Smooth muscle cell (in vitro differentiated cells): ENCODE measurements around the gene HNRNPLL. TPM values are rescaled to one million over a fixed set of nuclear protein-coding genes. Genes with fewer than 3 reads are reported as not detected.

Experiments used
- DNase-seq: peaks from one replicate; lab custom pipeline; 2025; ENCODE audit not compliant: unreplicated experiment; lab: John Stamatoyannopoulos, UW
- H2AFZ ChIP-seq: fragments of 200-600 bp; sonication (generic); 2 replicates; pipeline ENCODE4 v1.6.0; 2016; ENCODE audit warnings: antibody characterized with exemption, low read depth, mild to moderate bottlenecking
- H3F3A ChIP-seq: fragments of 200-600 bp; sonication (generic); 2 replicates; pipeline ENCODE4 v1.6.0; 2017; ENCODE audit warnings: antibody characterized with exemption, low read depth
- H3K27ac ChIP-seq: fragments of 200-600 bp; sonication (generic); 2 replicates; pipeline ENCODE4 v1.5.1; 2016; ENCODE audit warnings: low read depth, mild to moderate bottlenecking
- H3K27me3 ChIP-seq: fragments of 200-600 bp; sonication (generic); 2 replicates; pipeline ENCODE4 v1.6.1; 2016; ENCODE audit warnings: low read depth, mild to moderate bottlenecking
- H3K36me3 ChIP-seq: fragments of 200-600 bp; sonication (generic); 2 replicates; pipeline ENCODE4 v1.5.1; 2016; ENCODE audit warnings: low read depth
- H3K4me1 ChIP-seq: fragments of 200-600 bp; sonication (generic); 2 replicates; pipeline ENCODE4 v1.5.1; 2016; ENCODE audit warnings: low read depth
- H3K4me2 ChIP-seq: fragments of 200-600 bp; sonication (generic); 2 replicates; pipeline ENCODE4 v1.6.0; 2016; ENCODE audit warnings: mild to moderate bottlenecking
- H3K4me3 ChIP-seq: fragments of 200-600 bp; sonication (generic); 2 replicates; pipeline ENCODE4 v1.5.1; 2016; ENCODE audit warnings: mild to moderate bottlenecking
- H3K79me2 ChIP-seq: fragments of 200-600 bp; sonication (generic); 2 replicates; pipeline ENCODE4 v1.6.0; 2016; ENCODE audit warnings: low read depth, mild to moderate bottlenecking
- H3K9ac ChIP-seq: fragments of 200-600 bp; sonication (generic); 2 replicates; pipeline ENCODE4 v1.6.0; 2016; ENCODE audit warnings: low read depth
- H3K9me3 ChIP-seq: fragments of 200-600 bp; sonication (generic); replicated peaks from 2 replicates; pipeline ENCODE4 v1.5.1; 2016; ENCODE audit warnings: low read depth
- H4K20me1 ChIP-seq: fragments of 200-600 bp; sonication (generic); 2 replicates; pipeline ENCODE4 v1.6.0; 2016; ENCODE audit warnings: low read depth
- WGBS: methylation state at CpG from one replicate; pipeline ENCODE4 v1.1.7; 2016; ENCODE audit warnings: low lambda C conversion rate; 5-methylcytosine and 5-hydroxymethylcytosine counted together
- polyA plus RNA-seq: library from polyadenylated mRNA; unstranded; fragments of >200 nt; fragmentation: Nextera tagmentation; extraction: Ambion mirVana; gene quantifications from 2 replicates; pipeline ENCODE4 v1.2.1, GENCODE V29; 2016
- total RNA-seq: library from RNA; depleted of rRNA; stranded (reverse); fragments of >200 nt; gene quantifications from 2 replicates; pipeline ENCODE4 v1.2.3, GENCODE V29; 2014
- TF ChIP-seq, protein P1 (sequence below): fragments of 200-600 bp; sonication (generic); IDR thresholded peaks from 2 replicates; pipeline ENCODE4 v1.5.1; 2017; ENCODE audit warnings: borderline replicate concordance, mild to moderate bottlenecking, antibody characterized with exemption; ENCODE audit not compliant: insufficient read depth, poor library complexity, severe bottlenecking

Gene HNRNPLL
- total and polyA plus RNA-seq, 2 experiments from 2014 or later = 37.4 to 42.8 TPM

DNA sequence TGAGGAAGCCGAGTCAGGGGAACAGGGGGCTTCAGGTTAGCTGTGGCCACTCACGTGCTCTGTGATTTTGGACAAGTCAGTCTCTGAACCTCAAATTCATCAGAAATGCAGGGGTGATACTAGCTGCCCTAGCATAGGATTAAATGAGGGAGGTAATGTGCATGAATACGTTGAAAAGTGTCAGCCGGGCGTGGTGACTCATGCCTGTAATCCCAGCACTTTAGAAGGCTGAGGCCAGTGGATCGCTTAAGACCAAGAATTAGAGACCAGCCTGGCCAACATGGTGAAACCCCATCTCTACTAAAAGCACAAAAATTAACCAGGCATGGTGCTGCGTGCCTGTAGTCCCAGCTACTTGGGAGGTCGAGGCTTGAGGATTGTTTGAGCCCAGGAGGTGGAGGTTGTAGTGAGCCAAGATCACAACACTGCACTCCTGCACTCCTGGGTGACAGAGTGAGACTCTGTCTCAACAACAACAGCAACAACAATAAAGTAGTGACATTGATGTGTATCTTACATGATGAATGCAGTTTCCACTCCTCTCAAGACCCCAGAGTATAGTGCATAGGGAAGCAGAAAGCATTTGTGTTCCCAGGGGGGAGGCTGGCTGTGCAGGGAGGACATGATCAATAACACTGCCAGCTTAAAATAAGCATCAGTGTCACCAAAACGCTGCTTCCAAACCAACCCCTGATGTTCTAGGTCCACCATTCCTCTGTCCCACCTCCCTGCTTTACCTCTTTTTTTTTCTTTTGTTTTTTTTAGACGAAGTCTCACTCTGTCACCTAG lies 68.8 kb downstream of the HNRNPLL start:
- WGBS = 45% methylated on average over 10 of the region's 10 CpGs
- no peak for DNase-seq
- Histone ChIP-seq H3K4me3 (no peak overlapping the region), H2AFZ (no peak overlapping the region), H3F3A (peaks cover 5% of the 10 kb centered on the region), H3K27me3 (no peaks in the 10 kb centered on the region), H3K27ac (no peak overlapping the region), H3K9me3 (no peaks in the 10 kb centered on the region), H3K4me2 (peak overlapping the region; percentile 5), H3K36me3 (no peaks in the 10 kb centered on the region), H3K4me1 (peaks cover 7% of the 10 kb centered on the region), H4K20me1 (no peaks in the 10 kb centered on the region), H3K9ac (no peak overlapping the region), H3K79me2 (no peaks in the 10 kb centered on the region)
- TF ChIP-seq, protein P1, sequence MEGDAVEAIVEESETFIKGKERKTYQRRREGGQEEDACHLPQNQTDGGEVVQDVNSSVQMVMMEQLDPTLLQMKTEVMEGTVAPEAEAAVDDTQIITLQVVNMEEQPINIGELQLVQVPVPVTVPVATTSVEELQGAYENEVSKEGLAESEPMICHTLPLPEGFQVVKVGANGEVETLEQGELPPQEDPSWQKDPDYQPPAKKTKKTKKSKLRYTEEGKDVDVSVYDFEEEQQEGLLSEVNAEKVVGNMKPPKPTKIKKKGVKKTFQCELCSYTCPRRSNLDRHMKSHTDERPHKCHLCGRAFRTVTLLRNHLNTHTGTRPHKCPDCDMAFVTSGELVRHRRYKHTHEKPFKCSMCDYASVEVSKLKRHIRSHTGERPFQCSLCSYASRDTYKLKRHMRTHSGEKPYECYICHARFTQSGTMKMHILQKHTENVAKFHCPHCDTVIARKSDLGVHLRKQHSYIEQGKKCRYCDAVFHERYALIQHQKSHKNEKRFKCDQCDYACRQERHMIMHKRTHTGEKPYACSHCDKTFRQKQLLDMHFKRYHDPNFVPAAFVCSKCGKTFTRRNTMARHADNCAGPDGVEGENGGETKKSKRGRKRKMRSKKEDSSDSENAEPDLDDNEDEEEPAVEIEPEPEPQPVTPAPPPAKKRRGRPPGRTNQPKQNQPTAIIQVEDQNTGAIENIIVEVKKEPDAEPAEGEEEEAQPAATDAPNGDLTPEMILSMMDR = no peak

DNA sequence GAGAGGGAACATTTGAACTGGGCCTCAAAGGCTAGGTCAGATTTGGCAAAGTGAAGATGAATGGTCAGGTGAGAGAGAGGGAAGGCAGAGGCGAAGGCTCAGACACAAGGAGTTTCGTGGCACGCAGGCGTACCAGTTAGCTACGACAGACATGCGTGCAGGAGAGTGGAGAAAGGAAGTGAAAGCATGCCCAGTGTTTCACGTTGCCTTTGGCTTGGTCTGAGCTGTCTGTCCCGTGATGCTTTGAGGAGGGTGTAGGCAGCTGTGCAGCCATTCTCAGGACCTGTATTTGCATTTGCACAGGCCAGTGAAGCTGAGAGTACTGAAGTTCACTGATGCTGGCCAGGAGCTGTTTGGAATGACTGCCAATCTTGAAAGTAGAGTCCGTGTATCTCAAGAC lies 69.5 kb downstream of the HNRNPLL start:
- Histone ChIP-seq H3K79me2 (no peaks in the 10 kb centered on the region), H3K36me3 (no peaks in the 10 kb centered on the region), H3K27me3 (no peaks in the 10 kb centered on the region), H3K9me3 (no peaks in the 10 kb centered on the region), H4K20me1 (no peaks in the 10 kb centered on the region), H3K4me1 (peaks cover 7% of the 10 kb centered on the region), H3F3A (peaks cover 8% of the 10 kb centered on the region), H3K4me3 (no peak overlapping the region), H3K9ac (no peak overlapping the region), H3K4me2 (no peak overlapping the region), H2AFZ (no peak overlapping the region), H3K27ac (no peak overlapping the region)
- WGBS = 95% methylated on average over 9 of the region's 9 CpGs
- TF ChIP-seq, protein P1 = no peak
- DNase-seq = no peak

DNA sequence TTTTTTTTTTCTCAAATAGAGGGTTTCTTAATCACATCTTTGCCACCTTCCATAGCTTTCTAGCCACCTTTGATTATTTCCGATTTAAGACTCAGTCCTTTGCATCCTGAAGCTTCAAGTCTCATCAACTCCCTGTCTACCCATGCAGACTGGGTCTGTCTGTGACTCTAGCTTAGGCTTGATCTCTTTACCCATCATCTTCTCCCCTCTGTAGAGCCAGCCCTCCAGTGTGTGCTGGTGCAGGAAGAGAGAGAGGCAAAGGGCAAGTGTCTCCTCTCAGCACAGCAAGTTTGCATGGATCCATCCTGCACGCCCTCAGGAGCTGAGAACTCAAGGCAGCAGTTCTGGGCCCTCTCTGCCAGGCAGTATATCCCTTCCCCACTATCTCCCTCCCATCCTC lies 70.4 kb downstream of the HNRNPLL start:
- no peak for DNase-seq
- peaks cover 8% of the 10 kb centered on the region for H3F3A ChIP-seq
- no peak overlapping the region for H3K27ac ChIP-seq
- H3K36me3 ChIP-seq = no peaks in the 10 kb centered on the region
- no peak overlapping the region for H3K9ac ChIP-seq
- H3K27me3 ChIP-seq = no peaks in the 10 kb centered on the region
- TF ChIP-seq, protein P1 = no peak
- H3K4me2 ChIP-seq = no peak overlapping the region
- no peak overlapping the region for H3K4me3 ChIP-seq
- no peak overlapping the region for H2AFZ ChIP-seq
- 89% methylated on average over 2 of the region's 2 CpGs for WGBS
- H4K20me1 ChIP-seq = no peaks in the 10 kb centered on the region
- H3K4me1 ChIP-seq = peaks cover 7% of the 10 kb centered on the region
- H3K9me3 ChIP-seq = no peaks in the 10 kb centered on the region
- no peaks in the 10 kb centered on the region for H3K79me2 ChIP-seq

DNA sequence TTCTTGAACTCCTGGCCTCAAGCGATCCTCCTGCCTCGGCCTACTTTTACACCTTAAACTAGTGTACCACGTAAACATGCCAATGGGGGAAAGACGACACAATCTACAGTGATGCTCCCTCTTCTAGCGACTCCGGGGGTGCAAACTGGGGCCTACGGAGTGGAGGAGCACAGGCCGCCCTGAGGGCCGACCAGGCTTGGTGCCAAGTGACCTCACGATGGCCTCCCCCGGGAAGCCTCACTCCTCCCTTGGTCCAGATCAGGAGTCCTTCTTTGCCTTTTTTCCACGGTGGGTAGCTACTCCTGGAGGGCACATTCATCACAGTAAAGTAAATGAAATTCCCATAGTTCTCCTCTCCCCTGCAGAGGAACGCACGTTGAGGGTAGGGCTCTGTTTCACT lies 73.5 kb downstream of the HNRNPLL start:
- WGBS = 91% methylated on average over 14 of the region's 14 CpGs
- no peaks in the 10 kb centered on the region for H3K36me3 ChIP-seq
- no peak overlapping the region for H2AFZ ChIP-seq
- TF ChIP-seq, protein P1 = no peak
- no peaks in the 10 kb centered on the region for H3K79me2 ChIP-seq
- no peak overlapping the region for H3K4me3 ChIP-seq
- no peaks in the 10 kb centered on the region for H3K4me1 ChIP-seq
- no peaks in the 10 kb centered on the region for H3K9me3 ChIP-seq
- H3K9ac ChIP-seq = no peak overlapping the region
- peaks cover 3% of the 10 kb centered on the region for H3F3A ChIP-seq
- H3K27me3 ChIP-seq = no peaks in the 10 kb centered on the region
- H3K4me2 ChIP-seq = no peak overlapping the region
- no peaks in the 10 kb centered on the region for H4K20me1 ChIP-seq
- no peak for DNase-seq
- no peak overlapping the region for H3K27ac ChIP-seq
